Liver (tissue), 9 donors: Measurements from ENCODE around the gene LRRC28. TPM values are rescaled to one million over a fixed set of nuclear protein-coding genes. Genes with fewer than 3 reads are reported as not detected.

ENCODE experiments used
- DNase-seq: peaks from one replicate; pipeline ENCODE4 v3.0.0-alpha.2; 2017; ENCODE audit warnings: low spot score
- H3K27ac ChIP-seq, 2 donors: one replicate each; pipeline ENCODE4 v1.7.0; 2013; ENCODE audit warnings: inconsistent platforms in 2 of 2, low read length in 2 of 2, control low read depth in 1 of 2, low read depth in 1 of 2, mild to moderate bottlenecking in 1 of 2
- H3K27me3 ChIP-seq, 4 donors: one replicate each; pipeline versions ENCODE4 v1.6.1 to v1.7.0; 2013; ENCODE audit warnings: low read length in 3 of 4, inconsistent platforms in 1 of 4, mild to moderate bottlenecking in 1 of 4, moderate library complexity in 1 of 4; ENCODE audit not compliant: control insufficient read depth in 4 of 4, insufficient read depth in 4 of 4
- H3K36me3 ChIP-seq, 4 donors: one replicate each; pipeline versions ENCODE4 v1.6.1 to v1.7.0; 2013; ENCODE audit warnings: low read length in 3 of 4, mild to moderate bottlenecking in 3 of 4, low read depth in 1 of 4, moderate library complexity in 1 of 4; ENCODE audit not compliant: control insufficient read depth in 4 of 4, insufficient read depth in 3 of 4
- H3K4me1 ChIP-seq, 4 donors: one replicate each; pipeline versions ENCODE4 v1.6.1 to v1.7.0; 2013; ENCODE audit warnings: low read length in 3 of 4, mild to moderate bottlenecking in 3 of 4, moderate library complexity in 1 of 4; ENCODE audit not compliant: control insufficient read depth in 4 of 4, insufficient read depth in 4 of 4
- H3K4me3 ChIP-seq, 3 donors: one replicate each; pipeline versions ENCODE4 v1.6.1 to v1.7.0; 2013; ENCODE audit warnings: low read length in 3 of 3, control low read depth in 1 of 3, low read depth in 1 of 3, mild to moderate bottlenecking in 1 of 3
- H3K9ac ChIP-seq, 2 donors: one replicate each; pipeline ENCODE4 v1.7.0; 2013; ENCODE audit warnings: low read length in 2 of 2, mild to moderate bottlenecking in 2 of 2, moderate library complexity in 2 of 2, control low read depth in 1 of 2, low read depth in 1 of 2
- H3K9me3 ChIP-seq, 4 donors: one replicate each; pipeline versions ENCODE4 v1.6.1 to v1.7.0; 2013; ENCODE audit warnings: low read length in 3 of 4; ENCODE audit not compliant: control insufficient read depth in 4 of 4
- CTCF ChIP-seq: fragments of 150-350 bp; IDR thresholded peaks from 2 replicates; pipeline ENCODE4 v1.5.1; 2017; ENCODE audit warnings: improper control_type of control experiment, low read depth, low read length; ENCODE audit not compliant: missing input control
- EGR1 ChIP-seq, 2 donors: IDR thresholded peaks; 2 replicates each; pipeline ENCODE4 v1.6.1; 2016 to 2018; ENCODE audit warnings: antibody characterized with exemption in 2 of 2, low read depth in 2 of 2
- FOXA1 ChIP-seq: IDR thresholded peaks from 2 replicates; pipeline ENCODE4 v1.6.1; 2016; ENCODE audit warnings: antibody characterized with exemption
- GABPA ChIP-seq, 2 donors: IDR thresholded peaks in 1 of 2; conservative IDR thresholded peaks in 1 of 2; 2 replicates each; pipeline ENCODE4 v1.6.1; 2016; ENCODE audit warnings: antibody characterized with exemption in 2 of 2, mild to moderate bottlenecking in 1 of 2, moderate library complexity in 1 of 2
- NR2F2 ChIP-seq: IDR thresholded peaks from 2 replicates; pipeline ENCODE4 v1.6.1; 2016; ENCODE audit warnings: antibody characterized with exemption
- RAD21 ChIP-seq, 2 donors: IDR thresholded peaks; 2 replicates each; pipeline ENCODE4 v1.6.1; 2016; ENCODE audit warnings: antibody characterized with exemption in 2 of 2, mild to moderate bottlenecking in 2 of 2
- SP1 ChIP-seq: IDR thresholded peaks from 2 replicates; pipeline ENCODE4 v1.6.1; 2018; ENCODE audit warnings: antibody characterized with exemption, mild to moderate bottlenecking
- YY1 ChIP-seq: IDR thresholded peaks from 2 replicates; pipeline ENCODE4 v1.6.1; 2016; ENCODE audit warnings: antibody characterized with exemption, mild to moderate bottlenecking
- WGBS: extraction: QIAGEN DNeasy Blood & Tissue Kit; methylation state at CpG from one replicate; pipeline ENCODE4 v1.1.7; 2013; 5-methylcytosine and 5-hydroxymethylcytosine counted together
- polyA plus RNA-seq, 2 donors: library from polyadenylated mRNA; stranded (reverse) in 1 of 2; unstranded in 1 of 2; fragments of 200-250 nt in 1 of 2; fragments of >200 nt in 1 of 2; fragmentation: Nextera tagmentation in 1 of 2; extraction: Ambion mirVana in 1 of 2; gene quantifications; one replicate each; pipeline versions ENCODE4 v1.2.1 to v1.2.3, GENCODE V29; 2013 to 2015
- total RNA-seq, 2 donors: library from RNA; depleted of rRNA; stranded (reverse); fragments of >200 nt; gene quantifications; one replicate each; pipeline ENCODE4 v1.2.3, GENCODE V29; 2014
- TF ChIP-seq, protein P1 (sequence below): IDR thresholded peaks from 2 replicates; pipeline ENCODE4 v1.6.1; 2016; ENCODE audit warnings: antibody characterized with exemption, mild to moderate bottlenecking
- TF ChIP-seq, protein P2 (sequence below): IDR thresholded peaks from 2 replicates; pipeline ENCODE4 v1.6.1; 2016; ENCODE audit warnings: antibody characterized with exemption
- donor health status: healthy.
- donor health status: healthy.
- donor health status: healthy.
- donor health status: healthy.
- donor health status: healthy.

Gene LRRC28
- total and polyA plus RNA-seq, 4 donors = 15.4 to 46.6 (median 41.0) TPM

GRCh38 chr15:99333981-99334380 lies 82.7 kb downstream of the LRRC28 start:
- H3K4me1 ChIP-seq = no peaks in the 10 kb centered on the region
- 94% methylated on average over 8 of the region's 8 CpGs for WGBS
- H3K27ac ChIP-seq = no peak overlapping the region
- peaks cover 0 to 12% (median 7%) of the 10 kb centered on the region in 4 donors for H3K36me3 ChIP-seq
- H3K9ac ChIP-seq = no peak overlapping the region
- DNase-seq = no peak
- no peak overlapping the region for H3K4me3 ChIP-seq
- H3K9me3 ChIP-seq = no peaks in the 10 kb centered on the region
- no peaks in the 10 kb centered on the region for H3K27me3 ChIP-seq
- TF ChIP-seq, protein P1, sequence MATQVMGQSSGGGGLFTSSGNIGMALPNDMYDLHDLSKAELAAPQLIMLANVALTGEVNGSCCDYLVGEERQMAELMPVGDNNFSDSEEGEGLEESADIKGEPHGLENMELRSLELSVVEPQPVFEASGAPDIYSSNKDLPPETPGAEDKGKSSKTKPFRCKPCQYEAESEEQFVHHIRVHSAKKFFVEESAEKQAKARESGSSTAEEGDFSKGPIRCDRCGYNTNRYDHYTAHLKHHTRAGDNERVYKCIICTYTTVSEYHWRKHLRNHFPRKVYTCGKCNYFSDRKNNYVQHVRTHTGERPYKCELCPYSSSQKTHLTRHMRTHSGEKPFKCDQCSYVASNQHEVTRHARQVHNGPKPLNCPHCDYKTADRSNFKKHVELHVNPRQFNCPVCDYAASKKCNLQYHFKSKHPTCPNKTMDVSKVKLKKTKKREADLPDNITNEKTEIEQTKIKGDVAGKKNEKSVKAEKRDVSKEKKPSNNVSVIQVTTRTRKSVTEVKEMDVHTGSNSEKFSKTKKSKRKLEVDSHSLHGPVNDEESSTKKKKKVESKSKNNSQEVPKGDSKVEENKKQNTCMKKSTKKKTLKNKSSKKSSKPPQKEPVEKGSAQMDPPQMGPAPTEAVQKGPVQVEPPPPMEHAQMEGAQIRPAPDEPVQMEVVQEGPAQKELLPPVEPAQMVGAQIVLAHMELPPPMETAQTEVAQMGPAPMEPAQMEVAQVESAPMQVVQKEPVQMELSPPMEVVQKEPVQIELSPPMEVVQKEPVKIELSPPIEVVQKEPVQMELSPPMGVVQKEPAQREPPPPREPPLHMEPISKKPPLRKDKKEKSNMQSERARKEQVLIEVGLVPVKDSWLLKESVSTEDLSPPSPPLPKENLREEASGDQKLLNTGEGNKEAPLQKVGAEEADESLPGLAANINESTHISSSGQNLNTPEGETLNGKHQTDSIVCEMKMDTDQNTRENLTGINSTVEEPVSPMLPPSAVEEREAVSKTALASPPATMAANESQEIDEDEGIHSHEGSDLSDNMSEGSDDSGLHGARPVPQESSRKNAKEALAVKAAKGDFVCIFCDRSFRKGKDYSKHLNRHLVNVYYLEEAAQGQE = no peak
- TF ChIP-seq SP1 = no peak
- TF ChIP-seq GABPA (IDR thresholded peaks at IDR 0.05 in 1 of 2, conservative IDR thresholded peaks at IDR 0.05 in 1 of 2) = no peak
- TF ChIP-seq CTCF = no peak
- TF ChIP-seq FOXA1 = no peak
- TF ChIP-seq EGR1 (IDR thresholded peaks at IDR 0.05; ENCODE audit: low read depth in 2 of 2) = no peak

DNA sequence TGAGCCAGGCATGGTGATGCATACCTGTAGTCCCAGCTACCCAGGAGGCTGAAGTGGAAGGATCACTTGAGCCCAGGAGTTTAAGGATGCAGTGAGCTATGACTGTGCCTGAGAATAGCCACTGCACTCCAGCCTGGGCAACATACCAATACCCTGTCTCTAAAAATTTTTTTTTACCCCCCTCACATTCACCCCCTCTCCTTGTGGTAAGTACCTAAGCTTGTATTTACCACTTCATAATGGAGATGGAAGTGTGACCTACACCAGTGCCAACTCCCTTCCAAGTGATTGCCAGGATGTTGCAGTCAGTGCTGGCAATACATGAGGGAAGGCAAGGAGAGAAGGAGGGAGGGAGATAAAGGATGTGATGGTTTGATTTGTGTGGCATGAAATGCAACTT lies 84.2 kb downstream of the LRRC28 start:
- no peaks in the 10 kb centered on the region for H3K9me3 ChIP-seq

More for the DNA sequence above, 84.2 kb downstream of the LRRC28 start:
- no peaks in the 10 kb centered on the region for H3K27me3 ChIP-seq
- H3K4me1 ChIP-seq = peaks cover 0 to 6% (median 2%) of the 10 kb centered on the region in 4 donors
- TF ChIP-seq SP1 (no peak), NR2F2 (no peak), YY1 (no peak), RAD21 (IDR thresholded peaks at IDR 0.05) (no peak), GABPA (IDR thresholded peaks at IDR 0.05 in 1 of 2, conservative IDR thresholded peaks at IDR 0.05 in 1 of 2) (no peak), CTCF (no peak)
- TF ChIP-seq, protein P2, sequence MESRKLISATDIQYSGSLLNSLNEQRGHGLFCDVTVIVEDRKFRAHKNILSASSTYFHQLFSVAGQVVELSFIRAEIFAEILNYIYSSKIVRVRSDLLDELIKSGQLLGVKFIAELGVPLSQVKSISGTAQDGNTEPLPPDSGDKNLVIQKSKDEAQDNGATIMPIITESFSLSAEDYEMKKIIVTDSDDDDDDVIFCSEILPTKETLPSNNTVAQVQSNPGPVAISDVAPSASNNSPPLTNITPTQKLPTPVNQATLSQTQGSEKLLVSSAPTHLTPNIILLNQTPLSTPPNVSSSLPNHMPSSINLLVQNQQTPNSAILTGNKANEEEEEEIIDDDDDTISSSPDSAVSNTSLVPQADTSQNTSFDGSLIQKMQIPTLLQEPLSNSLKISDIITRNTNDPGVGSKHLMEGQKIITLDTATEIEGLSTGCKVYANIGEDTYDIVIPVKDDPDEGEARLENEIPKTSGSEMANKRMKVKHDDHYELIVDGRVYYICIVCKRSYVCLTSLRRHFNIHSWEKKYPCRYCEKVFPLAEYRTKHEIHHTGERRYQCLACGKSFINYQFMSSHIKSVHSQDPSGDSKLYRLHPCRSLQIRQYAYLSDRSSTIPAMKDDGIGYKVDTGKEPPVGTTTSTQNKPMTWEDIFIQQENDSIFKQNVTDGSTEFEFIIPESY = no peak
- TF ChIP-seq, protein P1 = no peak
- no peak for DNase-seq
- no peak overlapping the region for H3K27ac ChIP-seq
- no peak overlapping the region for H3K9ac ChIP-seq
- no peak overlapping the region for H3K4me3 ChIP-seq
- H3K36me3 ChIP-seq = peaks cover 0 to 12% (median 7%) of the 10 kb centered on the region in 4 donors
